Activated T-cell treated with anti-CD3 and anti-CD28 coated beads, Interleukin-2, amount 50 U/mL, for 4 hours (primary cell): ENCODE data around the gene B9D1. TPM values are rescaled to one million over a fixed set of nuclear protein-coding genes. Genes with fewer than 3 reads are reported as not detected.

Source experiments
- ATAC-seq, 2 donors: fragments of 200-7000 bp; cut with Tn5 transposase; one replicate each; pipeline ENCODE4 v1.10.0; 2021
- DNase-seq: peaks from one replicate; pipeline ENCODE4 v3.0.0-alpha.2; 2020
- H3K27me3 Mint-ChIP-seq: one replicate; pipeline ENCODE4 v1.8.0; 2021; ENCODE audit warnings: low read depth, mixed read lengths
- H3K36me3 Mint-ChIP-seq: one replicate; pipeline ENCODE4 v1.8.0; 2022; ENCODE audit warnings: mixed read lengths; ENCODE audit not compliant: insufficient read depth
- H3K4me1 Mint-ChIP-seq: one replicate; pipeline ENCODE4 v1.8.0; 2021; ENCODE audit warnings: low read depth, mixed read lengths
- H3K4me3 Mint-ChIP-seq: one replicate; pipeline ENCODE4 v1.8.0; 2021; ENCODE audit warnings: mild to moderate bottlenecking, moderate library complexity, mixed read lengths
- H3K9me3 Mint-ChIP-seq: one replicate; pipeline ENCODE4 v1.8.0; 2021; ENCODE audit warnings: mixed read lengths
- total RNA-seq, 3 donors: library from RNA; stranded (reverse); gene quantifications; one replicate each; pipeline ENCODE4 v1.2.1, GENCODE V29; 2021

The B9D1 gene
- total RNA-seq, 3 donors from 2014 or later = 5.4 to 7.6 (median 6.6) TPM

DNA sequence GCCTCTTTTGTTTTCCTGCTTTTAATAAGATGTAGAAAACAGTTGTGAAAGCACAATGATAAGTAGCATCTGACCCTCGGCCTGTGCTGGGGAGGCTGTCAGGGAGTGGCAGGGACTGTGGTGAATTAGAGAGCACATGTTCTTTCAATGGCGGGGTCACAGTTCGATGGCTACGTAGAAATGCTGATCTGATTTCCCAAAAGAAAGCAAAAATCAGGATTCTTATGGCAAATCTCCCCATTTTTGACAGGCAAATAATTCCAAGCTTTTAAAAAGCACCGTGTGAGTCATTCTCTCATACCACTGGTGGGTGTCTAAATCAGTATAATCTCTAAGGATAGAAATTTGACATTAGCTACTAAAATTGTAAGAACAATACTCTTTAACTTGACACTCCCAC, 11.6 kb upstream of the B9D1 start:
- DNase-seq = no peak
- no peaks in the 10 kb centered on the region for H3K27me3 Mint-ChIP-seq
- no peaks in the 10 kb centered on the region for H3K36me3 Mint-ChIP-seq
- peaks cover 42% of the 10 kb centered on the region for H3K4me1 Mint-ChIP-seq
- ATAC-seq = no peak
- H3K4me3 Mint-ChIP-seq = no peak overlapping the region
- H3K9me3 Mint-ChIP-seq = no peaks in the 10 kb centered on the region

DNA sequence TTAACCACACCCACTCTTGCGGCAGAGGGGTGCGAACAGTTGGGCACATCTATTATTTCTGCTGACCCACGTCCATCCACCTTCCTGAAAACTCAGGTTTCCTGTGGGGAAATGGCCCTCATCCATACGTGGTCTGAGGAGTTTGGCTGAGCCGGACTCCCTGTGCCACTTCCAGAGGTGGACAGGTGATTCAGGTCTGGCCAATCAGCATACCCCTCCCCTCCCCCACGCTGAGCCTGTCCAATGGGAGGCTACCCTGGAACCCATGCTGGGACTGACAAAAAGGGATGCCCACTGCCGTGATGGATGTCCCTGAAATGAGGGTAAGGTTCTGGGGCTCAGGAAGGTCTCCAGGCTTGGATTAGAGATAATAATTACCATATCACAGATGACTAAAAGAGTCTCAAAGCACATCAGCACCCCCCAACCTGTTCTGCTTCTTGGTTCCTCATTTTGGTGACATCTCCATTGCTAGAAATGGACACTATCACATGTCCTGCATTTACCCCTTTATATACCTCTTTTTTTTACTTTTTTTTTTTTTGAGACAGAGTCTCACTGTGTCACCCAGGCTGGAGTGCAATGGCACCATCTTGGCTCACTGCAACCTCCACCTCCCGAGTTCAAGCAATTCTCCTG, 10.5 kb upstream of the B9D1 start:
- H3K4me3 Mint-ChIP-seq = no peak overlapping the region
- ATAC-seq (no peak), DNase-seq (no peak)
- H3K36me3 Mint-ChIP-seq = no peaks in the 10 kb centered on the region
- peaks cover 48% of the 10 kb centered on the region for H3K4me1 Mint-ChIP-seq
- no peaks in the 10 kb centered on the region for H3K9me3 Mint-ChIP-seq
- H3K27me3 Mint-ChIP-seq = no peaks in the 10 kb centered on the region

DNA sequence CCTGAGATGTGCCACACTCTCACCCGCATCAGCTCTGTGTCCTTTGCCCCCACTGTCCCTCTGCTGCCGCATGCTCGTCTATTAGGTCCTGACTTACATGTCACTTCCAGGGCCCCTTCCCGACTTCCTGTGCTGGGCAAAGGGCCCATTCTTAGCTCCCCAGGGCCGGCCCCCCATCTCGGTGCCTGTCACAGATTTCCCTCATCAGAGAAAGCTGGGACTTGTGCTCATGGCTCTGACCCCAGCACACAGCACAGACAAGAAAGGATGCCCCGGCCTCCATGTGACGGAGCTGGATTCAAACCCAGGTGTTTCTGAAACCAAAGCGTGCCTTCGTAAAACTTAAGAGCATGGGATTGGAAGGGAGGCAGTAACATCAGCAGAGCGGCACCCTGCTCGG, 9.9 kb upstream of the B9D1 start:
- H3K4me3 Mint-ChIP-seq = no peak overlapping the region
- no peaks in the 10 kb centered on the region for H3K36me3 Mint-ChIP-seq
- ATAC-seq (no peak), DNase-seq (no peak)
- no peaks in the 10 kb centered on the region for H3K27me3 Mint-ChIP-seq
- H3K4me1 Mint-ChIP-seq = peaks cover 48% of the 10 kb centered on the region
- no peaks in the 10 kb centered on the region for H3K9me3 Mint-ChIP-seq

DNA sequence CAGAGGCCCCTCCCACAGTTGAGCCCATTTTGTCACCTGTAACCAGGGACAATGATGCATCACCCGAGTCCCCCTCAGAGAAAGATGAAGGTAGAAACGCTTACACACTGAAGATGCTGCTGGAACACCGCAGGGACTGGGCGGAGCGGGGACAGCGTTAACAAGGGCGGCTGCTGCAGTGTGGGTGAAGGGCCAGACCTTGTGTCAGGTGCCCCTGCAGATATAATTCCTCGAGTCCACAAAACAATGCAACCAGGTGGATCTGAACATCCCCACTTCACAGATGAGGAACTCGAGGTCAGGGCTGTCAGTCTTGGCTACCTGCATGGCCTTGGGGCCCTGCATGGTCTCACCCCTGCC, 9.5 kb upstream of the B9D1 start:
- no peaks in the 10 kb centered on the region for H3K36me3 Mint-ChIP-seq
- ATAC-seq = no peak
- DNase-seq = no peak
- H3K4me1 Mint-ChIP-seq = peaks cover 43% of the 10 kb centered on the region
- H3K4me3 Mint-ChIP-seq = no peak overlapping the region
- no peaks in the 10 kb centered on the region for H3K27me3 Mint-ChIP-seq
- H3K9me3 Mint-ChIP-seq = no peaks in the 10 kb centered on the region

DNA sequence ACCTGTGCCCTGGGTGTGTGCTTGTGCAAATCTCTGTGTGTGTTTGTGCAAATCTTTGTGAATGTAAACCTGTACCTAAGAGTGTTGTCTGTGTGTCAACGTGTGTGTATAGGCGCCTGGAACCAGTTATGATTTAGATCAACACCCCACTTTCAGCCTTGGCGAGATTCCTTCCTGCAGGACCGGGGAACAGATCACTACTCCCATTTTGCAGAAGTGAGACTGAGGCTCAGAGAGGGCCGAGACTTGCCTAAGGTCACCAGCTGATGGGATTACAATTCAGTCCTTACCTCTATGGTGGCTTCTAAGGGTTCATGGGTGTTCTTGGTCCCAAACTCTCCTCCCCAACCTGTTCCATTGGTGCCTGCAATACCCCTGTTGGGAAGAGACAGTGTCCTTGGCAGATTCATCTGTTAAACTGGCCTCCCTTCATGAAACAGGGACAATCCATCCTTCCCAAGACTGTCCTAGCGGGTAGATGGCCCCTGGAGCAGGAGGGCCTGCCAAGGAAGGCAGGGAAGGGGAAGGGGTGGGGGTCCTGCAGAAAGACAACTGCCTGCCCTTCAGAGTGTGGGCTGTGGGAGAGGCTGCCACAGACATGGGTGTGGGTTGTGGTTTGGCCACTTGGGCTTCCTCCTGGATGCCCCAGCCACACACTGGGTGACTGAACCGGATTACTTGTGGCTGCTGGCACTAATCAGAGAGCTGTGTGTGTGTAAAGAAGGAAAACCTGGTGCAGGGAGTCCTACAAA, 8.9 kb upstream of the B9D1 start:
- DNase-seq = no peak
- ATAC-seq = no peak
- H3K9me3 Mint-ChIP-seq = no peaks in the 10 kb centered on the region
- no peaks in the 10 kb centered on the region for H3K36me3 Mint-ChIP-seq
- H3K27me3 Mint-ChIP-seq = no peaks in the 10 kb centered on the region
- H3K4me1 Mint-ChIP-seq = peaks cover 40% of the 10 kb centered on the region
- H3K4me3 Mint-ChIP-seq = no peak overlapping the region

DNA sequence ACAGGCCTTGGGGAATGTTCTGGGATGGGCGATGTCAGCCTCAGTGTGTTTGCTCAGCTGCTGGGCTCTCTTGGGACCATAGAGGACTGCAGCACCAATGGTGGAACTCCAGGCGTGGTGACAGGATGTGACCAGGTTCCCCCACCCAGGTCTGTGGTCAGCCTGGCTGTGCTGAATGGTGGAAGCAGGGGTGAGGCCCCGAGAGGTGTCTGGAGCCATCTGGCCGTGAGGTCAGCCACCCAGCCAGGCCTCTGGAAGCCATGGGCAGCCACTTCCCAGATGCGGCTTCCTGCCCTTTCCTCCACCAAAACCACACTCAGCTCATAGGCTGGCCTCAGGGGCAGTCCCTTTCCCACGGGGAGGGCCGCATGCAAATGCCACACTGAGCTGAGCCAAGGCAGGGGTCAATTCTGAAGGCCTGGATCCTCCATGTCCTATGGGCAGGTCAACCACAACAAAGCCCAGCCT, 8.0 kb upstream of the B9D1 start:
- no peaks in the 10 kb centered on the region for H3K27me3 Mint-ChIP-seq
- H3K9me3 Mint-ChIP-seq = no peaks in the 10 kb centered on the region
- peaks cover 40% of the 10 kb centered on the region for H3K4me1 Mint-ChIP-seq
- ATAC-seq (peak; percentile 33 to 53), DNase-seq (no peak)
- no peaks in the 10 kb centered on the region for H3K36me3 Mint-ChIP-seq
- H3K4me3 Mint-ChIP-seq = no peak overlapping the region

DNA sequence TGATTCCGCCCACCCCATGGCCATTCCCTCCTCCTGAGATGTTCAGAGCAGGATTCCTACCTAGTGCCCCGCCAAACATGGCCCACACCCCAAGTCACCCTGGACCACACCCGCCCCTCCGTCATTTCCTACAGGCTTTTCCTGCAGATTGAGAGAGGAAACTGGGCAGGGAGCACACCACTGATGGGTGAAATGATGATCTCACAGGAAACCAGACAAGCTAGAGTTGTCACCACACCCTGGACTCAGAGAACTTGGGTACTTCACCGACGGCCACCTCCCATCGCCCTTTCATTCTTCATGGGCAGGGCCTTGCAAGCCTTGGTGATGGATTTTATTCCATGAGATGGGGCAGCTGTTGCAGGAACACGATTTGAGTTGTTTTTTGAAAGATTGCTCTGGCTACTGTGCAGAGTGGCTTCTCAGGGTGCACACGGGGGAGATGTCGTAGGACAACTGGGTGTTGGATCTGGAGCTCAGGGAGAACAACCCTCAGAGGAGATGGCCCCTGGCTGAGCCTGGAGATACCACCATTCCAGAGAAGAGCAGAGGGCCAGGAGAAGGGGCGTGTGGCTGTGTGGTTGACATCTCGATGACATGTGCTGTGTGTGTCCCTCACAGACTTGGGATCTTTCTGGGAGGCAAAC, 7.4 kb upstream of the B9D1 start:
- peak; percentile 37 to 63 for ATAC-seq
- Mint-ChIP-seq H3K4me1 (peaks cover 40% of the 10 kb centered on the region), H3K4me3 (no peak overlapping the region), H3K36me3 (no peaks in the 10 kb centered on the region), H3K9me3 (no peaks in the 10 kb centered on the region), H3K27me3 (no peaks in the 10 kb centered on the region)
- DNase-seq = no peak

DNA sequence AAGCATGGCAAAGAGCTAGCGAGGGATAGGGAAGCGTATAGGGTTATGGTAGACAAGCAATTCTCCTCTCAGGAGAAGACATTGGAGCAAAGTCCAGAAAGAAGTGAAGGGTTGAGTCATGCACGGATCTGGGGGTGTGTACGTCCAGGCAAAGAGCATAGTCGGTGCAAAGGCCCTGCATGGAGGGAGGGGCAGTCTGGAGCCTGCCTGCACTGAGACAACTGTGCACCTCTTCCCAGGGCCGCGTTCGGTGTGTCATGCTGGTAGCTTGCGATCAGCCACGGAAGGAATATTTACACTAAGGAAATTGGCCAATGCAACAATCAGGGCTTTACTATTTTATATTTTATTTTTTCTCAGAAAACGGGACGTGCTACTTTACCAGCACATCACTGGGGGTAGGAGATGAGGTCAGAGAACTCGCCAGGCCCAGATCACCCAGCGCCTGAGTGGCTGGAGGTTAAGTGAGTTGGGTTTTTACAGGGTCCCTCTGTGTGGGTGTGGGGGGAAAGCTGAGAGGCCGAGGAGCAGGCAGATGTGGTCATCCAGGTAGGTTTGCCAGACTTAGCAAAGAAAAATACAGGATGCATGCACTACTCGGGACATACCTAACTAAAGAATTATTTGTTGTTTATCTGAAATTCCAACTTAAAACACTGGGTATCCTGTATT, 6.7 kb upstream of the B9D1 start:
- no peaks in the 10 kb centered on the region for H3K36me3 Mint-ChIP-seq
- ATAC-seq (no peak), DNase-seq (no peak)
- H3K9me3 Mint-ChIP-seq = no peaks in the 10 kb centered on the region
- H3K27me3 Mint-ChIP-seq = no peaks in the 10 kb centered on the region
- H3K4me3 Mint-ChIP-seq = no peak overlapping the region
- H3K4me1 Mint-ChIP-seq = peaks cover 40% of the 10 kb centered on the region

DNA sequence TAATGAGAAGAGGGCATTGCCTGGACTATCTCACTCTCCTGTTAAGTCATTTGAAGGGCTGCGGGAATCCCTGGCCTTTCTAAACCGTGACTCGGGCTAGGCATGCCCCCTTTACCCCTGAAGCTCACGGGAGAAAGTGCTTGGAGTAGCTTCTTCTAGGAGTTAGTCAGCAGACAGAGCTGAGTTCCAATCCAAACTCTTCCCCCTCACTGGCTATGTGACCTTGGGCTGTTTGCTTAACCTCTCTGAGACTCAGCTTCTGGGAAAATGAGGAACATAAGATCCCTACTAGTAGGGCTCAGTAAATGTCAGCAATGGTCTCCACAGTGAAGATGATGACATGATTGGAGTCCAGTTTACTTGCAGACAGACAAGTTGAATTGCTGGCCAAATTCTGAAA, 5.7 kb upstream of the B9D1 start:
- Mint-ChIP-seq H3K27me3 (no peaks in the 10 kb centered on the region), H3K36me3 (no peaks in the 10 kb centered on the region), H3K4me3 (no peak overlapping the region), H3K9me3 (no peaks in the 10 kb centered on the region), H3K4me1 (peaks cover 40% of the 10 kb centered on the region)
- DNase-seq (no peak), ATAC-seq (no peak)

DNA sequence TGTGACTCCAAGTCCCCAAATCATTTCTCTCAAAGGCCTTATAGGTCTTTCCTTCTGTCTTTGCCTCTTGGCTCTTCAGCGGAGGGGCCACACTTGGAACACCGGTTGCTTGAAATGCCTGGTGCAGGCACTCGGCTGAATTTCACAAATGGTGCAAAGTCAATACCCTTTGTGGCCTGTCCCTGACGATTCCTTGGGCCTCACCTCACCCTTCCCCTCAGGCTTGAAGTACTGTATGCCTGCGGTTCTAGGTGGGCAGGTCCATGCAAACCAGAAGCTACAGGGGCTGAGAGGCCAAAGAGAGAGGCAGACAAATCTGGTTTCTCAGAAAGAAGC, 4.1 kb upstream of the B9D1 start:
- H3K36me3 Mint-ChIP-seq = no peaks in the 10 kb centered on the region
- H3K4me1 Mint-ChIP-seq = peaks cover 35% of the 10 kb centered on the region
- ATAC-seq (no peak), DNase-seq (no peak)
- H3K27me3 Mint-ChIP-seq = no peaks in the 10 kb centered on the region
- H3K4me3 Mint-ChIP-seq = no peak overlapping the region
- H3K9me3 Mint-ChIP-seq = no peaks in the 10 kb centered on the region

DNA sequence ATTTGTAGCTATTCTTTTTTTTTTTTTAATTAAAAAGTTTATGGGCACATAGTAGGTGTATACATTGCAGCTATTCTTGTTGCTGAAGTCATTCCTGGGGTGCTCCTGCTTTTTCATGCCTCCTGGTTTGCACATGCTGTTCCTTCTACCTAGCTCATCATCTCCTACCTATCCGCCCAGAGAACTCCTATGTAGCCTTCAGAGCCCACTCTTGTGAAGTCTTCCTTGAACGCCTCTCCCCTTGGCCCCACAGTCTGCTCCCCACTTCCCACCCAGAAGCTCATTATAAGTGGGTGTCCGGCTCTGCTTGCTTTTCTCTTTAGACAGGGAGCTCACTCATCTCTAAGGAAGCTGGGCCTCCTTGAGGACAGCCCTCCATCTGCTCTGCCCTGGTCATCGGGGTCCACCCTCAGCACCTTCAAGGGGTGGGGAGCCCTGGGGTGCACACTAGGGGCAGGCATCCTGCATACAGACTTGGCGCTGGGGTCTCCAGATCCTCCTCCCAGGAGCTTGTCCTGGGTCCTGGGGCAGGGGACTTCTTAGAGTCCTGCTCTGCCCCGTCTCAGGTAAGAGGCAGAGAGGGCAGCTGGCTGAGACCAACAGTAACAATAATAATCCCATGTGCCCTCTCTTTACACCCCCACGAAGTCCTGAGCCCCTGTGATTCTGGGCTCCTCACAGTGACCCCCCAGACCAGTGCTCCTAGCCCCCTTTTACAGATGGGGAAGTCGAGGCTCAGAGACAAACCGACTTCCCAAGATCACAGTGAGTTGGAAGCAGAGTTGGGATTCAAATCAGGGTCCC, 3.5 kb upstream of the B9D1 start:
- DNase-seq (no peak), ATAC-seq (no peak)
- H3K27me3 Mint-ChIP-seq = no peaks in the 10 kb centered on the region
- peaks cover 32% of the 10 kb centered on the region for H3K4me1 Mint-ChIP-seq
- H3K4me3 Mint-ChIP-seq = no peak overlapping the region
- H3K9me3 Mint-ChIP-seq = no peaks in the 10 kb centered on the region
- no peaks in the 10 kb centered on the region for H3K36me3 Mint-ChIP-seq

DNA sequence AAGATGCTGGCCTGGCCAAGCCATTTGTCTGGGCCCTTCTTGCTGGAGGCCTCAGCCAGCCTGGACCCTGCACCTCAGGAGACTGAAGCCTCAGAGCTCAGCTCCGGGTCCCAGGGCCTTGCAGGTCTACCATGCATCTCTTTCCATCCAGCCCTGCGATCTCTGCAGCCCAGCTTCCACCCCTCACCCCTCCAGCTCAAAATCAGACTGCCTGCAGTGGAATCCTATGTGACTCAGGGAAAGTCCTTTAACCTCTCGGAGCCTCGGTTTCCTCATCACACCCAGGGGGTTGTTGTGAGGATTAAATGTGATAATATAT, 2.9 kb upstream of the B9D1 start:
- no peak for ATAC-seq
- H3K4me3 Mint-ChIP-seq = no peak overlapping the region
- peaks cover 4% of the 10 kb centered on the region for H3K27me3 Mint-ChIP-seq
- H3K36me3 Mint-ChIP-seq = no peaks in the 10 kb centered on the region
- no peak for DNase-seq
- no peaks in the 10 kb centered on the region for H3K9me3 Mint-ChIP-seq
- H3K4me1 Mint-ChIP-seq = peaks cover 26% of the 10 kb centered on the region

DNA sequence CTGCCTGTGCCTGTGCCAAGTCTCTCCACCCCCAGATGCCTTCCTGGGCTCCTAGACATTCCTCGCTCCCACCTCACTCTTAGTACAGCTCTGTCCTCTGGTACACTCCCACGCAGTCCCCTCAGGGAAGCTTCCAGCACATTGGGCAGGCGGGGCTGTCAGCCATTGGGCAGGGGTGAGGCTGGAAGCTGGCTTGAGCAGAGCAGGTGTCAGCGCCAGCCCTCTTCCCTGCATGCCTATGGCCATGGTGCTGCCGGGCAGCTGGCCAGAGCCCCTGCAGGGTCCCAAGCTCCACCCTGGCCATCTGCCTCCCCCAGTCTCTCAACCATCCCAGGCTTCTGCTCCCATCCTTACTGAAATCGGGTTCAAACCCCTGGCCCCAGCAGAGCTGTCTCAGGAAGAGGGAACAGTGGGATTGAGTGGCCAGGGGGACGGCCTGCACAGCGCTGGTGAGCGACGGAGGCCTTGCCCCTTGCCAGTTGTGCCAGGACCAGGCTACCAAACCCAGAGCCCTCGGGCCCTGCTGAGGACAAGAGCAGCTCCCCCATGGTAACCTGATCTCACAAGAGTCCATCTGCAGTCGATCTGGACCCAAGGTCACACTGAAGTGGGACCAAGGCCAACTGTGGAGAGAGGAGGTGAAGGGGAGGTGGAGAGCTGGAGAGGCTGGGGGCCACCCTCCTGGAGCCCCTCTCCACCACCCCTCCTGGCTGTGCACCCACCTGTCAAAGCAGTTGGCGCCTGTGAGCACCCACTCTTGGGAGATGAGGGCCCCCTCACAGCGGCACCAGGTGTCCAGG, 2.4 kb upstream of the B9D1 start:
- no peak for ATAC-seq
- Mint-ChIP-seq H3K27me3 (peaks cover 5% of the 10 kb centered on the region), H3K4me1 (peaks cover 21% of the 10 kb centered on the region), H3K9me3 (no peaks in the 10 kb centered on the region), H3K36me3 (no peaks in the 10 kb centered on the region), H3K4me3 (no peak overlapping the region)
- no peak for DNase-seq
